GM10248 (cell line): ENCODE measurements around the gene RANBP3L.
A peak's percentile ranks its signal among the peaks of the same experiment; 100 is the strongest.

ENCODE experiments used
- CTCF ChIA-PET: fragments of 300-600 bp; sonication (Branson Sonifier 250); formaldehyde crosslinking; extraction: SDS; loops from one replicate; lab custom pipeline; 2021; ENCODE audit warnings: antibody characterized with exemption; lab: Yijun Ruan, JAX
- POLR2A ChIA-PET: fragments of 350-650 bp; sonication (Branson Sonifier 250); formaldehyde crosslinking; extraction: SDS; loops from one replicate; lab custom pipeline; 2020; ENCODE audit warnings: antibody characterized with exemption; lab: Yijun Ruan, JAX
- DNase-seq: peaks from one replicate; pipeline ENCODE4 v3.0.0; 2012; ENCODE audit errors: extremely low spot score
- CTCF ChIP-seq: IDR thresholded peaks from 2 replicates; pipeline ENCODE4 v1.5.1; 2012; ENCODE audit warnings: mild to moderate bottlenecking, low read depth; ENCODE audit errors: extremely low read depth, missing control alignments, control extremely low read depth

The RANBP3L gene

GRCh38 chr5:36222620-36223019 is 79.1 kb downstream of the RANBP3L start:
- DNase-seq = no peak
- TF ChIP-seq CTCF = no peak
- ChIA-PET CTCF (interaction anchor here (1.4 to 3.4 kb wide), 4 partner anchors 8 to 43 kb away, joined by 4 to 10 read pairs (median 6); partner anchors contain the start of gene NADK2), POLR2A (no interaction called here)

- CTCF ChIA-PET = interaction anchor here (1.0 to 5.4 kb wide), 8 partner anchors 11 to 478 kb away, joined by 3 to 39 read pairs (median 4); partner anchors contain the start of gene NADK2
Measured at GRCh38 chr5:36217988-36218387, 83.7 kb downstream of the RANBP3L start.

GRCh38 chr5:36217567-36217966 is 84.1 kb downstream of the RANBP3L start:
- CTCF ChIA-PET = interaction anchor here (1.1 to 5.4 kb wide), 7 partner anchors 10 to 479 kb away, joined by 3 to 39 read pairs (median 4); partner anchors contain the start of gene NADK2
- POLR2A ChIA-PET = no interaction called here
- TF ChIP-seq CTCF = no peak

More at GRCh38 chr5:36217988-36218387, 83.7 kb downstream of the RANBP3L start:
- TF ChIP-seq CTCF = no peak
- POLR2A ChIA-PET = no interaction called here
- DNase-seq = no peak

GRCh38 chr5:36215910-36216309 is 85.8 kb downstream of the RANBP3L start:
- ChIA-PET CTCF (interaction anchor here (1.3 to 5.4 kb wide), 4 partner anchors 8 to 524 kb away, joined by 3 to 39 read pairs (median 8); partner anchors contain the start of gene NADK2), POLR2A (no interaction called here)
- DNase-seq = no peak
- TF ChIP-seq CTCF = no peak

More at GRCh38 chr5:36217567-36217966, 84.1 kb downstream of the RANBP3L start:
- DNase-seq = no peak

GRCh38 chr5:36214436-36214835 is 87.3 kb downstream of the RANBP3L start:
- POLR2A ChIA-PET = no interaction called here

GRCh38 chr5:36209664-36210063 is 92.0 kb downstream of the RANBP3L start:
- POLR2A ChIA-PET = no interaction called here
- CTCF ChIA-PET = interaction anchor here (1.9 kb wide), 1 partner anchor 32 kb away, joined by 5 read pairs; the partner anchor contains the start of gene NADK2
- TF ChIP-seq CTCF = no peak
- no peak for DNase-seq

More at GRCh38 chr5:36214436-36214835, 87.3 kb downstream of the RANBP3L start:
- CTCF ChIA-PET = interaction anchor here (1.1 to 1.7 kb wide), 2 partner anchors 14 to 27 kb away, joined by 4 read pairs; partner anchors contain the start of gene NADK2
- TF ChIP-seq CTCF = peak; percentile 19
- no peak for DNase-seq
